Measurements from ENCODE around the gene HOXD3.

- TF ChIP-seq CTCF (IDR thresholded peaks at IDR 0.05): no peak
- no peak for TF ChIP-seq NPAS2 (CRISPR knock-in tag; IDR thresholded peaks at IDR 0.05; ENCODE audit: borderline replicate concordance)
- no peak for TF ChIP-seq NR3C1 (IDR thresholded peaks at IDR 0.05)
- TF ChIP-seq POLR2A (IDR thresholded peaks at IDR 0.05; ENCODE audit: low read length): peak; percentile 41; the same call in 1 of the 2 replicates
- TF ChIP-seq RAD21 (conservative IDR thresholded peaks at IDR 0.05 in 1 of 2, IDR thresholded peaks at IDR 0.05 in 1 of 2): peak in 1 of 2 experiments; percentile 35; a peak in 1 of 5 replicates
- peak; percentile 91 for TF ChIP-seq USF2 (IDR thresholded peaks at IDR 0.05)
- TF ChIP-seq PHF8 (IDR thresholded peaks at IDR 0.05; ENCODE audit: borderline replicate concordance, low read depth): no peak
- no peak for TF ChIP-seq RFX5 (IDR thresholded peaks at IDR 0.05)
- TF ChIP-seq ELK1 (IDR thresholded peaks at IDR 0.05; ENCODE audit: low read depth, low read length): no peak
- TF ChIP-seq JUN (IDR thresholded peaks at IDR 0.05): no peak
- TF ChIP-seq RNF2 (IDR thresholded peaks at IDR 0.05; ENCODE audit: borderline replicate concordance, low read depth): no peak
- TF ChIP-seq MYC (IDR thresholded peaks at IDR 0.05; ENCODE audit: borderline replicate concordance, low read length): no peak
These were observed 41.0 kb upstream of the HOXD3 start, which contains the start of gene HOXD10 for GRCh38 chr2:176115883-176116813.

Measured in A549 (cell line).